GM12878 (cell line): Measurements from ENCODE around the gene EP400. TPM values are rescaled to one million over a fixed set of nuclear protein-coding genes. Genes with fewer than 3 reads are reported as not detected.

Source experiments
- ATF7 ChIP-seq: fragments of 450-650 bp; IDR thresholded peaks from 2 replicates; pipeline ENCODE4 v1.6.1; 2016; ENCODE audit warnings: low read depth, mild to moderate bottlenecking
- BHLHE40 ChIP-seq, 2 experiments: fragments of 450-650 bp in 1 of 2; IDR thresholded peaks; 2 replicates each; pipeline ENCODE4 v1.6.1; 2011 to 2017; ENCODE audit warnings: low read depth in 2 of 2, borderline replicate concordance in 1 of 2, improper control_type of control experiment in 1 of 2, low read length in 1 of 2, mild to moderate bottlenecking in 1 of 2
- BMI1 ChIP-seq: fragments of 450-650 bp; IDR thresholded peaks from 2 replicates; pipeline ENCODE4 v1.6.1; 2016; ENCODE audit warnings: mild to moderate bottlenecking, moderate library complexity, borderline replicate concordance
- CBX5 ChIP-seq: sonication (generic); IDR thresholded peaks from 2 replicates; pipeline ENCODE4 v1.6.1; 2016; ENCODE audit warnings: low read depth, moderate library complexity, mild to moderate bottlenecking, inconsistent platforms
- ETV6 ChIP-seq, 2 experiments: fragments of 450-650 bp in 1 of 2; IDR thresholded peaks in 1 of 2; conservative IDR thresholded peaks in 1 of 2; 2 replicates each; pipeline ENCODE4 v1.6.1; 2014; ENCODE audit warnings: antibody characterized with exemption in 1 of 2, borderline replicate concordance in 1 of 2, low read depth in 1 of 2, mild to moderate bottlenecking in 1 of 2, moderate library complexity in 1 of 2
- GATAD2B ChIP-seq: fragments of 450-650 bp; conservative IDR thresholded peaks from 2 replicates; pipeline ENCODE4 v1.6.1; 2017; ENCODE audit warnings: low read depth, mild to moderate bottlenecking, moderate library complexity
- HDAC2 ChIP-seq: fragments of 200-600 bp; sonication (generic); IDR thresholded peaks from 2 replicates; pipeline ENCODE4 v1.6.1; 2017
- IRF4 ChIP-seq: IDR thresholded peaks from 2 replicates; pipeline ENCODE4 v1.6.1; 2011; ENCODE audit warnings: low read depth, low read length
- JUND ChIP-seq: IDR thresholded peaks from 2 replicates; pipeline ENCODE4 v1.6.1; 2012; ENCODE audit warnings: low read depth, mild to moderate bottlenecking, low read length, improper control_type of control experiment, moderate library complexity
- MXI1 ChIP-seq: fragments of 150-350 bp; IDR thresholded peaks from 2 replicates; pipeline ENCODE4 v1.6.1; 2011; ENCODE audit warnings: low read depth, mild to moderate bottlenecking, inconsistent platforms, low read length, improper control_type of control experiment
- NFIC ChIP-seq: IDR thresholded peaks from 2 replicates; pipeline ENCODE4 v1.6.1; 2012; ENCODE audit warnings: low read depth, mild to moderate bottlenecking, inconsistent platforms, low read length, moderate library complexity
- NRF1 ChIP-seq: conservative IDR thresholded peaks from 2 replicates; pipeline ENCODE4 v1.6.1; 2011; ENCODE audit warnings: mild to moderate bottlenecking, low read depth, low read length, improper control_type of control experiment
- POLR2AphosphoS2 ChIP-seq: IDR thresholded peaks from 2 replicates; pipeline ENCODE4 v1.6.1; 2011; ENCODE audit warnings: low read depth, mild to moderate bottlenecking, low read length, improper control_type of control experiment, moderate library complexity
- POU2F2 ChIP-seq: IDR thresholded peaks from 3 replicates; pipeline ENCODE4 v1.6.1; 2011; ENCODE audit warnings: low read depth, mild to moderate bottlenecking, low read length, borderline replicate concordance
- RAD21 ChIP-seq: IDR thresholded peaks from 2 replicates; pipeline ENCODE4 v1.6.1; 2011; ENCODE audit warnings: mild to moderate bottlenecking, low read depth, low read length, moderate library complexity; ENCODE audit not compliant: insufficient read depth
- SMC3 ChIP-seq: IDR thresholded peaks from 2 replicates; pipeline ENCODE4 v1.6.1; 2011; ENCODE audit warnings: low read length, improper control_type of control experiment, borderline replicate concordance
- STAT3 ChIP-seq: IDR thresholded peaks from 2 replicates; pipeline ENCODE4 v1.6.1; 2011; ENCODE audit warnings: low read depth, low read length, improper control_type of control experiment
- ZBED1 ChIP-seq: IDR thresholded peaks from 2 replicates; pipeline ENCODE4 v1.6.1; 2016; ENCODE audit warnings: borderline replicate concordance
- ZSCAN29 ChIP-seq: fragments of 450-650 bp; IDR thresholded peaks from 2 replicates; pipeline ENCODE4 v1.6.1; 2017; ENCODE audit warnings: mild to moderate bottlenecking, moderate library complexity
- polyA plus RNA-seq, 11 experiments: library from polyadenylated mRNA; depleted of rRNA in 4 of 11; unstranded in 6 of 11; stranded (reverse) in 5 of 11; fragments of >200 nt; fragmentation: Nextera tagmentation in 4 of 11; fragmentation: Illumina TruSeq in 1 of 11; extraction: Ambion mirVana in 4 of 11; extraction: Trizol in 1 of 11; gene quantifications; 1 replicate in 1 of 11; 2 replicates in 10 of 11; pipeline versions ENCODE4 v1.2.1 to v1.2.3, GENCODE V29; 2011 to 2016; ENCODE audit warnings: inconsistent platforms in 2 of 11, missing spikeins in 2 of 11, low read depth in 1 of 11
- total RNA-seq, 4 experiments: library from RNA; depleted of rRNA in 3 of 4; stranded (reverse); fragments of >200 nt in 3 of 4; fragmentation: Illumina TruSeq in 1 of 4; extraction: Trizol in 1 of 4; gene quantifications; 2 replicates each; pipeline versions ENCODE4 v1.2.1 to v1.2.3, GENCODE V29; 2013 to 2021
- TF ChIP-seq, protein P1 (sequence below): fragments of 450-650 bp; IDR thresholded peaks from 2 replicates; pipeline ENCODE4 v1.6.1; 2016; ENCODE audit warnings: mild to moderate bottlenecking, moderate library complexity, borderline replicate concordance
- TF ChIP-seq, protein P2 (sequence below): fragments of 450-650 bp; IDR thresholded peaks from 2 replicates; pipeline ENCODE4 v1.6.1; 2017; ENCODE audit warnings: mild to moderate bottlenecking, low read depth, inconsistent platforms; ENCODE audit not compliant: poor library complexity, severe bottlenecking
- TF ChIP-seq, protein P3 (sequence below), 3 experiments: IDR thresholded peaks in 2 of 3; conservative IDR thresholded peaks in 1 of 3; 2 replicates each; pipeline ENCODE4 v1.5.1; 2011; ENCODE audit warnings: low read depth in 3 of 3, low read length in 3 of 3, mild to moderate bottlenecking in 3 of 3, control low read depth in 2 of 3, moderate library complexity in 2 of 3, inconsistent platforms in 1 of 3, mixed read lengths in 1 of 3; ENCODE audit not compliant: control insufficient read depth in 2 of 3, insufficient read depth in 1 of 3; ENCODE audit errors: extremely low read depth in 1 of 3

Gene EP400
- total and polyA plus RNA-seq, 10 of the 15 experiments (the other 5 are each of a cell fraction or from before 2014, with no cell fraction given), result 3.8 to 44.2 (median 8.4) TPM

DNA sequence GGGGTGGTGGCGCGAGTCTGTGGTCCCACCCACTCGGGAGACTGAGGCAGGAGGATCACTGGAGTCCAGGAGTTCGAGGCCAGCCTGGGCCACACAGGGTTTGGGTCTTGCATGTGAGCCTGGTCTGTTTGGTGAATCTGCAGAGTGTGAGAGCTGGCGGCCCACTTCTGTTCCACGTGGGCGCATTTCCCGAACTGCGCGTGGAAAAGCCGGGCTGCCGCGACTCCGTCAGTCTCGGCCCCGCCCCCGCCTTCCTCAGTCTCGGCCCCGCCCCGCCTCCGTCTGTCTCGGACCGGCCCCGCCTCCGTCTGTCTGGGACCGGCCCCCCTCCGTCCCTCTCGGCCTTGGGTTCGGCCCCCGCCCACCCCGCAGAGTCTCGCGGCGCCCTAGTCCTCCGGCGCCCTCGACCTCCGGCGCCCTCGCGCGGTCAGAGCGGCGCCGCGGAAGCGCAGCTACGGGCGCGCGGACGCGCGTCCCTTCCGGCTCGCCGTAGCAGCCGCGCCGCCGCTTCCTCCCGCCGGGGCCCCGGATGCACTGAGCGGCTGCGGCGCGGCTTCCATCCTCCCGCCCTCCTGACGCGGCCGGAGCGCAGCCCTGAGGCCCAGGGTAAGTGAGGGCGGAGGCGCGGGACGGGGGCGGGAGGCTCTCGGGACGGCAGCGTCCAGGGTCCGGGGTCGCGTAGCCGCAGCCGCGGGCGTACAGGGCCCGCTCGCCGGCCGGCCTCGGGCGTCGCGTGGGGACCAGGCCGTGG lies at the start of gene EP400 (continued):
- TF ChIP-seq HDAC2 (no peak), STAT3 (no peak), MXI1 (peak; percentile 61; the same call in 1 of the 2 replicates), GATAD2B (peak; percentile 95), POU2F2 (peak; percentile 7; the same call in 1 of the 3 replicates), ZBED1 (no peak), SMC3 (peak; percentile 36), ETV6 (conservative IDR thresholded peaks at IDR 0.05 in 1 of 2, IDR thresholded peaks at IDR 0.05 in 1 of 2; ENCODE audit: borderline replicate concordance in 1 of 2, low read depth in 1 of 2) (no peak), NFIC (no peak), JUND (no peak), POLR2AphosphoS2 (no peak), BMI1 (no peak), ATF7 (no peak), BHLHE40 (IDR thresholded peaks at IDR 0.05; ENCODE audit: borderline replicate concordance in 1 of 2, low read depth in 2 of 2, low read length in 1 of 2) (peak; percentile 8 to 54; a peak in 2 of 4 replicates), RAD21 (peak; percentile 69), IRF4 (no peak), ZSCAN29 (0 out of 2 replicates have a peak, but pooled peaks have one; percentile 52), NRF1 (no peak), CBX5 (no peak)
- TF ChIP-seq, protein P1, sequence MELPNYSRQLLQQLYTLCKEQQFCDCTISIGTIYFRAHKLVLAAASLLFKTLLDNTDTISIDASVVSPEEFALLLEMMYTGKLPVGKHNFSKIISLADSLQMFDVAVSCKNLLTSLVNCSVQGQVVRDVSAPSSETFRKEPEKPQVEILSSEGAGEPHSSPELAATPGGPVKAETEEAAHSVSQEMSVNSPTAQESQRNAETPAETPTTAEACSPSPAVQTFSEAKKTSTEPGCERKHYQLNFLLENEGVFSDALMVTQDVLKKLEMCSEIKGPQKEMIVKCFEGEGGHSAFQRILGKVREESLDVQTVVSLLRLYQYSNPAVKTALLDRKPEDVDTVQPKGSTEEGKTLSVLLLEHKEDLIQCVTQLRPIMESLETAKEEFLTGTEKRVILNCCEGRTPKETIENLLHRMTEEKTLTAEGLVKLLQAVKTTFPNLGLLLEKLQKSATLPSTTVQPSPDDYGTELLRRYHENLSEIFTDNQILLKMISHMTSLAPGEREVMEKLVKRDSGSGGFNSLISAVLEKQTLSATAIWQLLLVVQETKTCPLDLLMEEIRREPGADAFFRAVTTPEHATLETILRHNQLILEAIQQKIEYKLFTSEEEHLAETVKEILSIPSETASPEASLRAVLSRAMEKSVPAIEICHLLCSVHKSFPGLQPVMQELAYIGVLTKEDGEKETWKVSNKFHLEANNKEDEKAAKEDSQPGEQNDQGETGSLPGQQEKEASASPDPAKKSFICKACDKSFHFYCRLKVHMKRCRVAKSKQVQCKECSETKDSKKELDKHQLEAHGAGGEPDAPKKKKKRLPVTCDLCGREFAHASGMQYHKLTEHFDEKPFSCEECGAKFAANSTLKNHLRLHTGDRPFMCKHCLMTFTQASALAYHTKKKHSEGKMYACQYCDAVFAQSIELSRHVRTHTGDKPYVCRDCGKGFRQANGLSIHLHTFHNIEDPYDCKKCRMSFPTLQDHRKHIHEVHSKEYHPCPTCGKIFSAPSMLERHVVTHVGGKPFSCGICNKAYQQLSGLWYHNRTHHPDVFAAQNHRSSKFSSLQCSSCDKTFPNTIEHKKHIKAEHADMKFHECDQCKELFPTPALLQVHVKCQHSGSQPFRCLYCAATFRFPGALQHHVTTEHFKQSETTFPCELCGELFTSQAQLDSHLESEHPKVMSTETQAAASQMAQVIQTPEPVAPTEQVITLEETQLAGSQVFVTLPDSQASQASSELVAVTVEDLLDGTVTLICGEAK, result no peak
- TF ChIP-seq, protein P2, sequence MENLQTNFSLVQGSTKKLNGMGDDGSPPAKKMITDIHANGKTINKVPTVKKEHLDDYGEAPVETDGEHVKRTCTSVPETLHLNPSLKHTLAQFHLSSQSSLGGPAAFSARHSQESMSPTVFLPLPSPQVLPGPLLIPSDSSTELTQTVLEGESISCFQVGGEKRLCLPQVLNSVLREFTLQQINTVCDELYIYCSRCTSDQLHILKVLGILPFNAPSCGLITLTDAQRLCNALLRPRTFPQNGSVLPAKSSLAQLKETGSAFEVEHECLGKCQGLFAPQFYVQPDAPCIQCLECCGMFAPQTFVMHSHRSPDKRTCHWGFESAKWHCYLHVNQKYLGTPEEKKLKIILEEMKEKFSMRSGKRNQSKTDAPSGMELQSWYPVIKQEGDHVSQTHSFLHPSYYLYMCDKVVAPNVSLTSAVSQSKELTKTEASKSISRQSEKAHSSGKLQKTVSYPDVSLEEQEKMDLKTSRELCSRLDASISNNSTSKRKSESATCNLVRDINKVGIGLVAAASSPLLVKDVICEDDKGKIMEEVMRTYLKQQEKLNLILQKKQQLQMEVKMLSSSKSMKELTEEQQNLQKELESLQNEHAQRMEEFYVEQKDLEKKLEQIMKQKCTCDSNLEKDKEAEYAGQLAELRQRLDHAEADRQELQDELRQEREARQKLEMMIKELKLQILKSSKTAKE, result no peak
- TF ChIP-seq, protein P3, sequence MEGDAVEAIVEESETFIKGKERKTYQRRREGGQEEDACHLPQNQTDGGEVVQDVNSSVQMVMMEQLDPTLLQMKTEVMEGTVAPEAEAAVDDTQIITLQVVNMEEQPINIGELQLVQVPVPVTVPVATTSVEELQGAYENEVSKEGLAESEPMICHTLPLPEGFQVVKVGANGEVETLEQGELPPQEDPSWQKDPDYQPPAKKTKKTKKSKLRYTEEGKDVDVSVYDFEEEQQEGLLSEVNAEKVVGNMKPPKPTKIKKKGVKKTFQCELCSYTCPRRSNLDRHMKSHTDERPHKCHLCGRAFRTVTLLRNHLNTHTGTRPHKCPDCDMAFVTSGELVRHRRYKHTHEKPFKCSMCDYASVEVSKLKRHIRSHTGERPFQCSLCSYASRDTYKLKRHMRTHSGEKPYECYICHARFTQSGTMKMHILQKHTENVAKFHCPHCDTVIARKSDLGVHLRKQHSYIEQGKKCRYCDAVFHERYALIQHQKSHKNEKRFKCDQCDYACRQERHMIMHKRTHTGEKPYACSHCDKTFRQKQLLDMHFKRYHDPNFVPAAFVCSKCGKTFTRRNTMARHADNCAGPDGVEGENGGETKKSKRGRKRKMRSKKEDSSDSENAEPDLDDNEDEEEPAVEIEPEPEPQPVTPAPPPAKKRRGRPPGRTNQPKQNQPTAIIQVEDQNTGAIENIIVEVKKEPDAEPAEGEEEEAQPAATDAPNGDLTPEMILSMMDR (IDR thresholded peaks at IDR 0.05 in 2 of 3, conservative IDR thresholded peaks at IDR 0.05 in 1 of 3; ENCODE audit: control insufficient read depth in 2 of 3, extremely low read depth in 1 of 3, insufficient read depth in 1 of 3, low read depth in 3 of 3, low read length in 3 of 3), result peak; percentile 48 to 76 (median 52); a peak in 5 of 6 replicates
